ENCODE data around the gene BLM. TPM values are rescaled to one million over a fixed set of nuclear protein-coding genes. Genes with fewer than 3 reads are reported as not detected.

Gene BLM
- total and polyA plus RNA-seq, 2 of the 13 experiments (the other 11 are each of a cell fraction or from before 2014, with no cell fraction given), result 5.1 to 11.8 TPM

DNA sequence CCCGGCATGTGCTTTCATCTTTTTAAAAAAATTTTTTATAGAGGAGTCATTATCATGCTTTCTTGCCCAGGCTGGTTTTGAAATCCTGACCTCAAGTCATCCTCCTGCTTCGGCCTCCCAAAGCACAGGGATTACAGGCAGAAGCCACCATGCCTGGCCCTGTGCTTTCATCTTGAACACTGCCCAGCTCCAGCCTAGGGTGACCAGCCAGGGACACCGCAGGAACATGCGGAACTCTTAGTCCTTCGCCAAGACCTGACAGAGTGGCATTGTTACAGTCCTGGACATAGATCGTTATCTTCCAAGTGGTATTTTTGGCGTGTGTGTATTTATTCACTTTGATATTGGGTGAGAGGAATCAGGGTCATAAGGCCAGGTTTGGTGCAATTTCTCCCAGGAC, 143.3 kb downstream of the BLM start:
- ATAC-seq, result peak; percentile 59
- H3K79me2 ChIP-seq (ENCODE audit: insufficient read depth, low read length), result no peaks in the 10 kb centered on the region
- ChIA-PET POLR2A (interaction anchor here (1.1 to 3.6 kb wide), 7 partner anchors 10 to 74 kb away, joined by 4 to 65 read pairs (median 6); partner anchors contain the start of genes FES, HDDC3, MAN2A2 and UNC45A), CTCF (ENCODE audit: low intra/inter-chr PET ratio, low total read pairs) (no interaction called here)
- H3K36me3 ChIP-seq (replicated peaks in 1 of 2; ENCODE audit: control insufficient read depth in 1 of 2, insufficient read depth in 2 of 2, low read length in 2 of 2), result no peaks in the 10 kb centered on the region
- no peak overlapping the region for H2AFZ ChIP-seq (ENCODE audit: low read length)
- peaks cover 0 to 13% of the 10 kb centered on the region in 2 experiments; a peak in 1 of 5 replicates for H3K27me3 ChIP-seq (ENCODE audit: control insufficient read depth in 1 of 2, insufficient read depth in 2 of 2, low read length in 2 of 2)
- in situ Hi-C loops (cut with HindIII; ENCODE audit: extremely low pct_ligation_motif_present, low pct_unique_long_range_greater_than_20kb), result no loop called here
- H3K9ac ChIP-seq (ENCODE audit: insufficient read depth, low read depth, low read length), result peak overlapping the region; percentile 8; the same call in 1 of the 2 replicates
- H3K9me3 ChIP-seq (ENCODE audit: low read length), result no peaks in the 10 kb centered on the region
- no TSS peak for BruUV-seq (replicated peaks)
- DNase-seq (ENCODE audit: low spot score), result peak; percentile 80
- peak overlapping the region in 1 of 3 experiments; percentile 14; a peak in 1 of 6 replicates for H3K4me3 ChIP-seq (replicated peaks in 1 of 3; ENCODE audit: insufficient read depth in 1 of 3, low read depth in 2 of 3, low read length in 3 of 3)
- H3K27ac ChIP-seq (ENCODE audit: extremely low read length, insufficient read depth, low read length), result no peak overlapping the region
- intact Hi-C loops (cut with micrococcal nuclease; ENCODE audit: unreplicated experiment), result no loop called here
- H3K4me2 ChIP-seq (ENCODE audit: low read depth, low read length), result peak overlapping the region; percentile 69
- peak; percentile 12 for FAIRE-seq
- WGBS (ENCODE audit: low lambda C conversion rate), result 2% methylated on average over 7 of the region's 7 CpGs
- H4K20me1 ChIP-seq (ENCODE audit: insufficient read depth, low read length), result 0 out of 2 replicates have a peak, but pooled peaks cover 2% of the 10 kb centered on the region
- peaks cover 83% of the 10 kb centered on the region for H3K4me1 ChIP-seq (ENCODE audit: insufficient read depth, low read length)
- TF ChIP-seq FOXA1 (IDR thresholded peaks at IDR 0.05) (no peak), FOXA1 (CRISPR knock-in tag; IDR thresholded peaks at IDR 0.05) (peak; percentile 64), NR2C2 (CRISPR knock-in tag; IDR thresholded peaks at IDR 0.05; ENCODE audit: borderline replicate concordance) (0 out of 2 replicates have a peak, but pooled peaks have one; percentile 6), POLR2A (IDR thresholded peaks at IDR 0.05; ENCODE audit: insufficient read depth in 1 of 2, low read depth in 2 of 2, low read length in 2 of 2) (0 out of 4 replicates have a peak, but pooled peaks of 1 of the 2 experiments have one; percentile 18), RXRB (CRISPR knock-in tag; IDR thresholded peaks at IDR 0.05; ENCODE audit: borderline replicate concordance) (peak; percentile 35; the same call in 1 of the 2 replicates), RARA (CRISPR knock-in tag; IDR thresholded peaks at IDR 0.05) (peak; percentile 50; the same call in 1 of the 2 replicates), ONECUT2 (CRISPR knock-in tag; IDR thresholded peaks at IDR 0.05) (0 out of 2 replicates have a peak, but pooled peaks have one; percentile 26), BCL6 (CRISPR knock-in tag; IDR thresholded peaks at IDR 0.05) (peak; percentile 57; the same call in 1 of the 2 replicates), ZNF160 (CRISPR knock-in tag; IDR thresholded peaks at IDR 0.05) (no peak), ZNF724P (CRISPR knock-in tag; IDR thresholded peaks at IDR 0.05; ENCODE audit: borderline replicate concordance) (0 out of 2 replicates have a peak, but pooled peaks have one; percentile 56), KDM2A (CRISPR knock-in tag; IDR thresholded peaks at IDR 0.05; ENCODE audit: borderline replicate concordance, low read depth) (peak; percentile 6; the same call in 1 of the 2 replicates), ZNF644 (CRISPR knock-in tag; IDR thresholded peaks at IDR 0.05; ENCODE audit: low read depth) (0 out of 2 replicates have a peak, but pooled peaks have one; percentile 23), ERF (CRISPR knock-in tag; IDR thresholded peaks at IDR 0.05) (0 out of 2 replicates have a peak, but pooled peaks have one; percentile 12), KMT2B (CRISPR knock-in tag; IDR thresholded peaks at IDR 0.05) (0 out of 2 replicates have a peak, but pooled peaks have one; percentile 5)
- TF ChIP-seq, protein P1, sequence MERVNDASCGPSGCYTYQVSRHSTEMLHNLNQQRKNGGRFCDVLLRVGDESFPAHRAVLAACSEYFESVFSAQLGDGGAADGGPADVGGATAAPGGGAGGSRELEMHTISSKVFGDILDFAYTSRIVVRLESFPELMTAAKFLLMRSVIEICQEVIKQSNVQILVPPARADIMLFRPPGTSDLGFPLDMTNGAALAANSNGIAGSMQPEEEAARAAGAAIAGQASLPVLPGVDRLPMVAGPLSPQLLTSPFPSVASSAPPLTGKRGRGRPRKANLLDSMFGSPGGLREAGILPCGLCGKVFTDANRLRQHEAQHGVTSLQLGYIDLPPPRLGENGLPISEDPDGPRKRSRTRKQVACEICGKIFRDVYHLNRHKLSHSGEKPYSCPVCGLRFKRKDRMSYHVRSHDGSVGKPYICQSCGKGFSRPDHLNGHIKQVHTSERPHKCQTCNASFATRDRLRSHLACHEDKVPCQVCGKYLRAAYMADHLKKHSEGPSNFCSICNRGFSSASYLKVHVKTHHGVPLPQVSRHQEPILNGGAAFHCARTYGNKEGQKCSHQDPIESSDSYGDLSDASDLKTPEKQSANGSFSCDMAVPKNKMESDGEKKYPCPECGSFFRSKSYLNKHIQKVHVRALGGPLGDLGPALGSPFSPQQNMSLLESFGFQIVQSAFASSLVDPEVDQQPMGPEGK (CRISPR knock-in tag; IDR thresholded peaks at IDR 0.05), result 0 out of 2 replicates have a peak, but pooled peaks have one; percentile 15
- TF ChIP-seq, protein P2, sequence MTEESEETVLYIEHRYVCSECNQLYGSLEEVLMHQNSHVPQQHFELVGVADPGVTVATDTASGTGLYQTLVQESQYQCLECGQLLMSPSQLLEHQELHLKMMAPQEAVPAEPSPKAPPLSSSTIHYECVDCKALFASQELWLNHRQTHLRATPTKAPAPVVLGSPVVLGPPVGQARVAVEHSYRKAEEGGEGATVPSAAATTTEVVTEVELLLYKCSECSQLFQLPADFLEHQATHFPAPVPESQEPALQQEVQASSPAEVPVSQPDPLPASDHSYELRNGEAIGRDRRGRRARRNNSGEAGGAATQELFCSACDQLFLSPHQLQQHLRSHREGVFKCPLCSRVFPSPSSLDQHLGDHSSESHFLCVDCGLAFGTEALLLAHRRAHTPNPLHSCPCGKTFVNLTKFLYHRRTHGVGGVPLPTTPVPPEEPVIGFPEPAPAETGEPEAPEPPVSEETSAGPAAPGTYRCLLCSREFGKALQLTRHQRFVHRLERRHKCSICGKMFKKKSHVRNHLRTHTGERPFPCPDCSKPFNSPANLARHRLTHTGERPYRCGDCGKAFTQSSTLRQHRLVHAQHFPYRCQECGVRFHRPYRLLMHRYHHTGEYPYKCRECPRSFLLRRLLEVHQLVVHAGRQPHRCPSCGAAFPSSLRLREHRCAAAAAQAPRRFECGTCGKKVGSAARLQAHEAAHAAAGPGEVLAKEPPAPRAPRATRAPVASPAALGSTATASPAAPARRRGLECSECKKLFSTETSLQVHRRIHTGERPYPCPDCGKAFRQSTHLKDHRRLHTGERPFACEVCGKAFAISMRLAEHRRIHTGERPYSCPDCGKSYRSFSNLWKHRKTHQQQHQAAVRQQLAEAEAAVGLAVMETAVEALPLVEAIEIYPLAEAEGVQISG (CRISPR knock-in tag; IDR thresholded peaks at IDR 0.05), result 0 out of 2 replicates have a peak, but pooled peaks have one; percentile 22
- TF ChIP-seq, protein P3, sequence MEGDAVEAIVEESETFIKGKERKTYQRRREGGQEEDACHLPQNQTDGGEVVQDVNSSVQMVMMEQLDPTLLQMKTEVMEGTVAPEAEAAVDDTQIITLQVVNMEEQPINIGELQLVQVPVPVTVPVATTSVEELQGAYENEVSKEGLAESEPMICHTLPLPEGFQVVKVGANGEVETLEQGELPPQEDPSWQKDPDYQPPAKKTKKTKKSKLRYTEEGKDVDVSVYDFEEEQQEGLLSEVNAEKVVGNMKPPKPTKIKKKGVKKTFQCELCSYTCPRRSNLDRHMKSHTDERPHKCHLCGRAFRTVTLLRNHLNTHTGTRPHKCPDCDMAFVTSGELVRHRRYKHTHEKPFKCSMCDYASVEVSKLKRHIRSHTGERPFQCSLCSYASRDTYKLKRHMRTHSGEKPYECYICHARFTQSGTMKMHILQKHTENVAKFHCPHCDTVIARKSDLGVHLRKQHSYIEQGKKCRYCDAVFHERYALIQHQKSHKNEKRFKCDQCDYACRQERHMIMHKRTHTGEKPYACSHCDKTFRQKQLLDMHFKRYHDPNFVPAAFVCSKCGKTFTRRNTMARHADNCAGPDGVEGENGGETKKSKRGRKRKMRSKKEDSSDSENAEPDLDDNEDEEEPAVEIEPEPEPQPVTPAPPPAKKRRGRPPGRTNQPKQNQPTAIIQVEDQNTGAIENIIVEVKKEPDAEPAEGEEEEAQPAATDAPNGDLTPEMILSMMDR (CRISPR knock-in tag; IDR thresholded peaks at IDR 0.05), result 0 out of 2 replicates have a peak, but pooled peaks have one; percentile 7

Measured in HepG2 (cell line).